K562 (cell line): ENCODE measurements around the gene ANK2. TPM values are rescaled to one million over a fixed set of nuclear protein-coding genes. Genes with fewer than 3 reads are reported as not detected.

ENCODE experiments used
- ATAC-seq: fragments of 200-7000 bp; cut with Tn5 transposase; 3 replicates; pipeline ENCODE4 v1.9.1; 2020; ENCODE audit warnings: moderate library complexity
- BruUV-seq: library from RNA; stranded (reverse); fragments of 400-500 nt; replicated peaks from 2 replicates; lab custom pipeline; 2021; lab: Mats Ljungman, UMichigan
- CTCF ChIA-PET: fragments of 300-600 bp; formaldehyde crosslinking; extraction: SDS; loops from one replicate; lab custom pipeline; 2021; ENCODE audit warnings: low intra/inter-chr PET ratio; lab: Yijun Ruan, JAX
- POLR2A ChIA-PET: fragments of 300-600, 350-650 bp; sonication (Branson Sonifier 250); formaldehyde crosslinking; extraction: SDS; loops from one replicate; lab custom pipeline; 2021; ENCODE audit warnings: antibody characterized with exemption, inconsistent platforms; lab: Yijun Ruan, JAX
- DNase-seq, 4 experiments: peaks; one replicate each; pipeline versions ENCODE4 v3.0.0 to v3.0.0-alpha.2; 2011 to 2018; ENCODE audit warnings: low spot score in 3 of 4, mixed read lengths in 3 of 4; ENCODE audit errors: extremely low read depth in 1 of 4
- FAIRE-seq: peaks from 2 replicates; lab custom pipeline; 2011; peaks lifted over from hg19 to GRCh38; lab: Jason Lieb, UNC
- H2AFZ ChIP-seq: 2 replicates; pipeline ENCODE4 v1.6.0; 2011; ENCODE audit warnings: low read depth, low read length, control low read depth, inconsistent platforms
- H3K27ac ChIP-seq: fragments of 200-600 bp; 3 replicates; pipeline ENCODE4 v1.8.0; 2011; ENCODE audit warnings: low read depth, mild to moderate bottlenecking, control low read depth, inconsistent platforms, low read length, moderate library complexity, mixed read lengths; ENCODE audit errors: extremely low read depth
- H3K27me3 ChIP-seq, 2 experiments: fragments of 300-600 bp in 1 of 2; 2 replicates in 1 of 2; 3 replicates in 1 of 2; pipeline versions ENCODE4 v1.6.0 to v1.8.0; 2011; ENCODE audit warnings: inconsistent platforms in 2 of 2, low read length in 2 of 2, mild to moderate bottlenecking in 1 of 2, mixed read lengths in 1 of 2, moderate library complexity in 1 of 2; ENCODE audit not compliant: control insufficient read depth in 2 of 2, insufficient read depth in 2 of 2
- H3K36me3 ChIP-seq: fragments of 300-600 bp; 3 replicates; pipeline ENCODE4 v1.8.0; 2011; ENCODE audit warnings: mild to moderate bottlenecking, low read length, inconsistent platforms; ENCODE audit not compliant: control insufficient read depth, insufficient read depth
- H3K4me1 ChIP-seq, 2 experiments: fragments of 200-600 bp in 1 of 2; replicated peaks in 1 of 2; 2 replicates in 1 of 2; 3 replicates in 1 of 2; pipeline versions ENCODE4 v1.5.1 to v1.8.0; 2011; ENCODE audit warnings: inconsistent platforms in 2 of 2, low read length in 2 of 2, mild to moderate bottlenecking in 1 of 2, mixed read lengths in 1 of 2, moderate library complexity in 1 of 2; ENCODE audit not compliant: control insufficient read depth in 2 of 2, insufficient read depth in 2 of 2
- H3K4me2 ChIP-seq: 2 replicates; pipeline ENCODE4 v1.6.1; 2011; ENCODE audit warnings: low read length, control low read depth, inconsistent platforms, mixed read lengths; ENCODE audit not compliant: insufficient read depth
- H3K4me3 ChIP-seq: fragments of 200-600 bp; sonication (generic), shearing (Covaris generic); 2 replicates; pipeline ENCODE4 v1.5.1; 2016; ENCODE audit warnings: control low read depth, inconsistent platforms
- H3K79me2 ChIP-seq: fragments of 200-600 bp; 3 replicates; pipeline ENCODE4 v1.8.0; 2011; ENCODE audit warnings: low read length, inconsistent platforms; ENCODE audit not compliant: control insufficient read depth, insufficient read depth
- H3K9ac ChIP-seq, 2 experiments: 2 replicates each; pipeline versions ENCODE4 v1.6.0 to v1.6.1; 2011; ENCODE audit warnings: low read depth in 2 of 2, low read length in 2 of 2, control low read depth in 1 of 2, inconsistent platforms in 1 of 2, mild to moderate bottlenecking in 1 of 2, mixed read lengths in 1 of 2; ENCODE audit not compliant: insufficient read depth in 1 of 2
- H3K9me1 ChIP-seq: one replicate; pipeline ENCODE4 v1.6.0; 2011; ENCODE audit warnings: inconsistent platforms, mild to moderate bottlenecking, low read length, moderate library complexity; ENCODE audit not compliant: control insufficient read depth, insufficient read depth
- H3K9me3 ChIP-seq: replicated peaks from 2 replicates; pipeline ENCODE4 v1.5.1; 2011; ENCODE audit warnings: low read depth, low read length, inconsistent platforms; ENCODE audit not compliant: control insufficient read depth, insufficient read depth
- H4K20me1 ChIP-seq: replicated peaks from 2 replicates; pipeline ENCODE4 v1.6.1; 2011; ENCODE audit warnings: low read length, inconsistent platforms, mixed read lengths; ENCODE audit not compliant: control insufficient read depth, insufficient read depth
- ATF6 ChIP-seq: sonication (generic); formaldehyde crosslinking; IDR thresholded peaks from 2 replicates; pipeline ENCODE4 v1.4.0; 2020; ENCODE audit warnings: mild to moderate bottlenecking, missing genetic modification reagents
- CCNT2 ChIP-seq: IDR thresholded peaks from 2 replicates; pipeline ENCODE4 v1.6.1; 2011; ENCODE audit warnings: borderline replicate concordance, low read depth, mild to moderate bottlenecking, moderate library complexity, mixed read lengths, low read length; ENCODE audit not compliant: insufficient read length; ENCODE audit errors: extremely low read depth
- FOXP1 ChIP-seq: sonication (generic); formaldehyde crosslinking; IDR thresholded peaks from 2 replicates; pipeline ENCODE4 v1.8.0; 2022; ENCODE audit warnings: mild to moderate bottlenecking, missing genetic modification reagents
- GATA2 ChIP-seq: sonication (generic); formaldehyde crosslinking; IDR thresholded peaks from 2 replicates; pipeline ENCODE4 v1.4.0; 2020; ENCODE audit warnings: mild to moderate bottlenecking, missing genetic modification reagents
- HNRNPUL1 ChIP-seq: fragments of 200-400 bp; formaldehyde crosslinking; IDR thresholded peaks from 2 replicates; pipeline ENCODE4 v1.6.1; 2017; ENCODE audit warnings: low read length
- NFRKB ChIP-seq: fragments of 450-650 bp; IDR thresholded peaks from 2 replicates; pipeline ENCODE4 v1.6.1; 2016; ENCODE audit warnings: low read depth
- NR0B1 ChIP-seq: fragments of 450-650 bp; IDR thresholded peaks from one replicate; pipeline ENCODE4 v1.6.1; 2018; ENCODE audit warnings: mild to moderate bottlenecking, moderate library complexity; ENCODE audit not compliant: partially characterized antibody
- NR2C2 ChIP-seq, 2 experiments: fragments of 200-800 bp in 1 of 2; sonication (Bioruptor generic) in 1 of 2; sonication (generic) in 1 of 2; formaldehyde crosslinking in 1 of 2; IDR thresholded peaks; 2 replicates each; pipeline versions ENCODE4 v1.6.1 to v1.8.0; 2016 to 2022; ENCODE audit warnings: mild to moderate bottlenecking in 1 of 2, missing compliant biosample characterization in 1 of 2, missing genetic modification characterization in 1 of 2, missing genetic modification reagents in 1 of 2
- PBX2 ChIP-seq, 2 experiments: IDR thresholded peaks in 1 of 2; conservative IDR thresholded peaks in 1 of 2; 2 replicates each; pipeline ENCODE4 v1.6.1; 2016; ENCODE audit warnings: low read depth in 2 of 2, mild to moderate bottlenecking in 1 of 2, missing compliant biosample characterization in 1 of 2, missing genetic modification characterization in 1 of 2, moderate library complexity in 1 of 2
- POLR2A ChIP-seq: fragments of 450-650 bp; conservative IDR thresholded peaks from 2 replicates; pipeline ENCODE4 v1.6.1; 2016
- POU5F1 ChIP-seq: fragments of 150-350 bp; IDR thresholded peaks from 2 replicates; pipeline ENCODE4 v1.6.1; 2014; ENCODE audit warnings: borderline replicate concordance, low read length, low read depth, mild to moderate bottlenecking; ENCODE audit not compliant: partially characterized antibody
- SAP30 ChIP-seq: fragments of 200-600 bp; sonication (generic); IDR thresholded peaks from 2 replicates; pipeline ENCODE4 v1.6.1; 2012; ENCODE audit warnings: borderline replicate concordance, low read depth, mild to moderate bottlenecking, moderate library complexity, low read length, control low read depth, inconsistent platforms; ENCODE audit not compliant: insufficient read depth, poor library complexity, severe bottlenecking
- U2AF2 ChIP-seq: fragments of 200-400 bp; formaldehyde crosslinking; optimal IDR thresholded peaks from 2 replicates; pipeline ENCODE3; 2017; ENCODE audit warnings: low read depth, mild to moderate bottlenecking, low read length
- ZNF253 ChIP-seq: fragments of 250-450 bp; sonication (Bioruptor Pico); conservative IDR thresholded peaks from 2 replicates; pipeline ENCODE4 v1.6.1; 2021; ENCODE audit warnings: mild to moderate bottlenecking
- ZSCAN32 ChIP-seq: fragments of 450-650 bp; formaldehyde crosslinking; IDR thresholded peaks from 2 replicates; pipeline ENCODE4 v1.4.0; 2020; ENCODE audit warnings: mild to moderate bottlenecking, moderate library complexity
- WGBS: fragments of 100-300 bp; shearing (Covaris generic); methylation state at CpG from one replicate; pipeline ENCODE4 v1.1.6; 2016; ENCODE audit warnings: low coverage, mixed read lengths; ENCODE audit not compliant: insufficient coverage; ENCODE audit errors: missing lambda C conversion rate; 5-methylcytosine and 5-hydroxymethylcytosine counted together
- in situ Hi-C: fragments of 300-500 bp; cut with MboI; formaldehyde crosslinking; loops from 4 replicates; pipeline ENCODE4 v1.15.0; 2018; ENCODE audit warnings: inconsistent platforms, mixed read lengths
- intact Hi-C: fragments of 100-400 bp; cut with micrococcal nuclease; formaldehyde crosslinking; loops from 2 replicates; pipeline ENCODE4 v1.14.2; 2022
- polyA plus RNA-seq, 8 experiments: library from polyadenylated mRNA; depleted of rRNA in 4 of 8; stranded (reverse) in 5 of 8; unstranded in 3 of 8; fragments of >200 nt; fragmentation: Nextera tagmentation in 2 of 8; fragmentation: Illumina TruSeq in 1 of 8; extraction: Ambion mirVana in 2 of 8; extraction: Trizol in 1 of 8; gene quantifications; 2 replicates each; pipeline versions ENCODE4 v1.2.1 to v1.2.3, GENCODE V29; 2011 to 2014; ENCODE audit warnings: inconsistent platforms in 1 of 8, missing spikeins in 1 of 8
- total RNA-seq, 7 experiments: library from RNA; depleted of rRNA in 6 of 7; stranded (reverse); fragments of >200 nt in 6 of 7; fragmentation: Illumina TruSeq in 2 of 7; extraction: Trizol in 2 of 7; gene quantifications; 2 replicates each; pipeline versions ENCODE4 v1.2.1 to v1.2.3, GENCODE V29; 2011 to 2021; ENCODE audit warnings: low replicate concordance in 1 of 7

ANK2 gene
- total and polyA plus RNA-seq, 9 of the 15 experiments (the other 6 are each of a cell fraction or from before 2014, with no cell fraction given): 0.07 to 0.24 TPM; not detected in 7

GRCh38 chr4:113375964-113376666 lies 326.7 kb downstream of the ANK2 start:
- Histone ChIP-seq H2AFZ (no peak overlapping the region), H3K4me1 (no peaks in the 10 kb centered on the region), H3K4me2 (no peak overlapping the region), H3K9me1 (no peaks in the 10 kb centered on the region), H3K9ac (no peak overlapping the region), H3K36me3 (no peaks in the 10 kb centered on the region), H3K27me3 (no peaks in the 10 kb centered on the region), H3K4me3 (no peak overlapping the region), H3K27ac (no peak overlapping the region), H3K9me3 (no peaks in the 10 kb centered on the region), H3K79me2 (no peaks in the 10 kb centered on the region), H4K20me1 (no peaks in the 10 kb centered on the region)
- in situ Hi-C loops: no loop called here
- no TSS peak for BruUV-seq
- ChIA-PET CTCF (no interaction called here), POLR2A (interaction anchor here (0.6 kb wide), 1 partner anchor 563 kb away, joined by 3 read pairs; no protein-coding TSS in a partner anchor)
- ATAC-seq (no peak), DNase-seq (no peak), FAIRE-seq (no peak)
- intact Hi-C loops: no loop called here
- WGBS: 0% methylated on average over 1 of the region's 1 CpG
- TF ChIP-seq NR2C2 (CRISPR knock-in tag; IDR thresholded peaks at IDR 0.05) (no peak), NR2C2 (tag; IDR thresholded peaks at IDR 0.05) (no peak), ZNF253 (CRISPR knock-in tag) (no peak), ATF6 (no peak), ZSCAN32 (CRISPR knock-in tag) (no peak), NFRKB (no peak), PBX2 (CRISPR knock-in tag; IDR thresholded peaks at IDR 0.05; ENCODE audit: low read depth) (no peak), PBX2 (tag; conservative IDR thresholded peaks at IDR 0.05; ENCODE audit: low read depth) (no peak), GATA2 (no peak), CCNT2 (no peak), POU5F1 (no peak), NR0B1 (no peak), POLR2A (no peak), FOXP1 (no peak), HNRNPUL1 (no peak), U2AF2 (no peak), SAP30 (no peak)
